Measurements from ENCODE around the gene CFAP74. TPM values are rescaled to one million over a fixed set of nuclear protein-coding genes. Genes with fewer than 3 reads are reported as not detected.
A peak's percentile ranks its signal among the peaks of the same experiment; 100 is the strongest.

Gene CFAP74
- total and polyA plus RNA-seq, 4 donors = 0.36 TPM; not detected in 3

GRCh38 chr1:1917995-1918900, 85.3 kb downstream of the CFAP74 start:
- H3K36me3 ChIP-seq (ENCODE audit: control insufficient read depth in 1 of 2, insufficient read depth in 2 of 2, low read length in 1 of 2) = no peaks in the 10 kb centered on the region
- no peak overlapping the region for H3K4me3 ChIP-seq (ENCODE audit: low read length in 2 of 2)
- no peaks in the 10 kb centered on the region for H3K4me1 ChIP-seq (ENCODE audit: control insufficient read depth in 1 of 2, insufficient read depth in 2 of 2, low read length in 2 of 2)
- intact Hi-C loops (cut with DNase I) = no loop called here
- no peaks in the 10 kb centered on the region for H3K9me3 ChIP-seq (ENCODE audit: control insufficient read depth, low read length)
- no peak for ATAC-seq (ENCODE audit: low FRiP score)
- no peaks in the 10 kb centered on the region for H3K27me3 ChIP-seq (ENCODE audit: control insufficient read depth in 1 of 2, insufficient read depth in 2 of 2, low read length in 1 of 2)
- no peak overlapping the region for H3K27ac ChIP-seq (ENCODE audit: low read depth in 1 of 2, low read length in 2 of 2)
- WGBS, 2 donors = 54 to 56% methylated on average over 44 to 46 of the region's 46 CpGs
- peak; percentile 61 to 74 for DNase-seq

DNA sequence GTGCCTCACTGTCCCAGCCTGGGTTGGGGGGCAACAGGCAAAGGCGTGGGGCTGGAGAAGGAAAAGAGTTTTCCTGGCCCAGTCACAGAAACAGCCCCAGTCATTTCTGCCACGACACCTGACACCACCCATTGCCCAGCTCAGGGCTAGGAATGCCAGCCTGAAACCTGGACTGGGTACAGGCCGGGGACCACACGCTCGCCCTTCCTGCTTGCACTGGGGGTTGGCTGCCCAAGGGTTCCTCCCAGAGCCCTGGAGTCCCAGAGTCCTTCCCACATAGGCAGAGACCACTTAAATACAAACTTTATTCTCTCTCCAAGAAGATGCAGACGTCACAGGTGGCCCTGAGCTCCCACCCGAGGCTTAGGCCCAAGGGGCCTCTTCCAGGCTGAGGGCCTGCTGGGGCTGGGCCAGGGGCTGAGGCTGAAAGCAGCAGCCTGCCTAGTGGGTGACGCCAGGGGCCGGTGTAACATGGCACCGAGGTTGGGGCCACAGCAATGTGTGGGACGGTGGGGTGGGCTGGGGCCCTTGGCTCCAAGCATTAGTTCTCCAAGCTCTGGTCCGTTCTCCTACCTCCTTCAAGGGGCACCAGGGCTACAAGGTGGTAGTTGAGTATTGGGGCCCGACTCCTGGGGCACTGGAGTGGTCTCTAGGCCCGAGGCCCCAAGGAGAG, 86.1 kb downstream of the CFAP74 start:
- 94 to 97% methylated on average over 14 of the region's 14 CpGs for whole genome bisulfite sequencing, 2 donors
- no peak overlapping the region for H3K27ac ChIP-seq (ENCODE audit: low read depth in 1 of 2, low read length in 2 of 2)
- ATAC-seq (ENCODE audit: low FRiP score) (no peak), DNase-seq (peak in 1 of 2 donors; percentile 44)
- no peak overlapping the region for H3K4me3 ChIP-seq (ENCODE audit: low read length in 2 of 2)
- no peaks in the 10 kb centered on the region for H3K4me1 ChIP-seq (ENCODE audit: control insufficient read depth in 1 of 2, insufficient read depth in 2 of 2, low read length in 2 of 2)
- intact Hi-C loops (cut with DNase I) = no loop called here
- H3K9me3 ChIP-seq (ENCODE audit: control insufficient read depth, low read length) = no peaks in the 10 kb centered on the region
- H3K36me3 ChIP-seq (ENCODE audit: control insufficient read depth in 1 of 2, insufficient read depth in 2 of 2, low read length in 1 of 2) = no peaks in the 10 kb centered on the region
- H3K27me3 ChIP-seq (ENCODE audit: control insufficient read depth in 1 of 2, insufficient read depth in 2 of 2, low read length in 1 of 2) = no peaks in the 10 kb centered on the region

GRCh38 chr1:1916851-1917251, 86.7 kb downstream of the CFAP74 start:
- no peaks in the 10 kb centered on the region for H3K9me3 ChIP-seq (ENCODE audit: control insufficient read depth, low read length)
- 84 to 89% methylated on average over 19 of the region's 19 CpGs for WGBS, 2 donors
- no peaks in the 10 kb centered on the region for H3K4me1 ChIP-seq (ENCODE audit: control insufficient read depth in 1 of 2, insufficient read depth in 2 of 2, low read length in 2 of 2)
- no peak overlapping the region for H3K4me3 ChIP-seq (ENCODE audit: low read length in 2 of 2)
- ATAC-seq (ENCODE audit: low FRiP score) = no peak
- H3K36me3 ChIP-seq (ENCODE audit: control insufficient read depth in 1 of 2, insufficient read depth in 2 of 2, low read length in 1 of 2) = no peaks in the 10 kb centered on the region
- H3K27me3 ChIP-seq (ENCODE audit: control insufficient read depth in 1 of 2, insufficient read depth in 2 of 2, low read length in 1 of 2) = no peaks in the 10 kb centered on the region
- DNase-seq = peak; percentile 41 to 71
- no peak overlapping the region for H3K27ac ChIP-seq (ENCODE audit: low read depth in 1 of 2, low read length in 2 of 2)
- intact Hi-C loops (cut with DNase I) = no loop called here

- Histone ChIP-seq H3K27ac (ENCODE audit: low read depth in 1 of 2, low read length in 2 of 2) (no peak overlapping the region), H3K9me3 (ENCODE audit: control insufficient read depth, low read length) (no peaks in the 10 kb centered on the region), H3K4me3 (ENCODE audit: low read length in 2 of 2) (no peak overlapping the region), H3K27me3 (ENCODE audit: control insufficient read depth in 1 of 2, insufficient read depth in 2 of 2, low read length in 1 of 2) (no peaks in the 10 kb centered on the region), H3K4me1 (ENCODE audit: control insufficient read depth in 1 of 2, insufficient read depth in 2 of 2, low read length in 2 of 2) (no peaks in the 10 kb centered on the region), H3K36me3 (ENCODE audit: control insufficient read depth in 1 of 2, insufficient read depth in 2 of 2, low read length in 1 of 2) (no peaks in the 10 kb centered on the region)
- intact Hi-C loops (cut with DNase I) = no loop called here
- ATAC-seq (ENCODE audit: low FRiP score) (no peak), DNase-seq (peak; percentile 49 to 71)
- 92 to 93% methylated on average over 23 of the region's 23 CpGs for WGBS, 2 donors
These were observed 87.4 kb downstream of the CFAP74 start for GRCh38 chr1:1915911-1916840.

- no peaks in the 10 kb centered on the region for H3K36me3 ChIP-seq (ENCODE audit: control insufficient read depth in 1 of 2, insufficient read depth in 2 of 2, low read length in 1 of 2)
- H3K27me3 ChIP-seq (ENCODE audit: control insufficient read depth in 1 of 2, insufficient read depth in 2 of 2, low read length in 1 of 2) = no peaks in the 10 kb centered on the region
- no peak within 1 kb of the TSS for H3K4me3 ChIP-seq (ENCODE audit: low read length in 2 of 2)
- H3K9me3 ChIP-seq (ENCODE audit: control insufficient read depth, low read length) = no peaks in the 10 kb centered on the region
- WGBS, 2 donors = 70 to 79% methylated on average over 12 to 15 of the region's 15 CpGs
- H3K27ac ChIP-seq (ENCODE audit: low read depth in 1 of 2, low read length in 2 of 2) = no peak within 1 kb of the TSS
- intact Hi-C loops (cut with DNase I) = no loop called here
- DNase-seq (peak; percentile 56 to 75), ATAC-seq (ENCODE audit: low FRiP score) (no peak)
- H3K4me1 ChIP-seq (ENCODE audit: control insufficient read depth in 1 of 2, insufficient read depth in 2 of 2, low read length in 2 of 2) = no peaks in the 10 kb centered on the region
These were observed 88.5 kb downstream of the CFAP74 start, which contains the start of gene CALML6 for GRCh38 chr1:1914971-1915692. CALML6 (plus strand) TSS chr1:1915260; CDS start chr1:1915281, 21 bp downstream.

DNA sequence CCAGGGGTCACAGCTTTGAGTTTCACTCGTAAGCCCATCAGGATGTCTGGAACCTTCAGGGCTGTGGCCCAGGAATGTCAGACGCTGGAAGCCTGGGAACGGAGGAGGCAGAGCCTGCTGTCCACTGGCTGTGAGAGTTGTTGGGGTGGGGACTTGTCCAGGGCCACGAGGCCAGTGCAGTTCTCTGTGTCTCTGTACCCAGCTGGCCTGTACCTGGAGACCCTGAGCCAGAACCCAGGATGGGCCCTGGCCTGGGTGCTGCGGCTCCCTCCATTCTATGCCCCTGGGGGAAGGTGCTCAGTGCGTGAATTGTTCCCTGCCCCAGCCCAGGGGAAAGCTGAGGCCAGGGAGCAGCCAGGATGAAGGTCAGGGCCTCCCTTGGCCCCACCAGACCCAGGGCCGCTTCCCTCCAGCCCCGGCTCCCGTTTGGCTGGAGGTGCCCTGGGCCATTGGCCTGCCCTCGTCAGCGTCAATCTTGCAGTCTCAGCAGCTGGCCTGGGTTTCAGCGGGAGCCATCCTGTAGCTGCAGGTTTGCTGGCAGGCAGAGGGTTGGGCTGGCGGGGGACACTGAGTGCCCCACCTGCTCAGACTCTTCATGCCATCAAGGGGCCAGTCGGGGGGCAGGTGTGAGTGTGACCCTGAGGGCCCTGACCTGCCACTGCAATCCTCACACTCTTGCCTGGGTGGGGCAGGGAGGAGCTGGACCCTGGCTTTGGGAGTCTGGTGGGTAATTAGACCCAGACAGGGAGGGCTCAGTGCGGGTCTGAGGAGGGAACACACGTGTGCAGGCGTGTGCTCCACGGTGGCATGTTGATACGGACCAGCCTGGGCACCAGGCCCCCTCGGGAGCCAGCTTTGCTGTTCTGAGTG, 89.2 kb downstream of the CFAP74 start:
- WGBS, 2 donors = 72% methylated on average over 20 of the region's 20 CpGs
- Histone ChIP-seq H3K27ac (ENCODE audit: low read depth in 1 of 2, low read length in 2 of 2) (no peak overlapping the region), H3K9me3 (ENCODE audit: control insufficient read depth, low read length) (no peaks in the 10 kb centered on the region), H3K27me3 (ENCODE audit: control insufficient read depth in 1 of 2, insufficient read depth in 2 of 2, low read length in 1 of 2) (no peaks in the 10 kb centered on the region), H3K36me3 (ENCODE audit: control insufficient read depth in 1 of 2, insufficient read depth in 2 of 2, low read length in 1 of 2) (no peaks in the 10 kb centered on the region), H3K4me3 (ENCODE audit: low read length in 2 of 2) (no peak overlapping the region), H3K4me1 (ENCODE audit: control insufficient read depth in 1 of 2, insufficient read depth in 2 of 2, low read length in 2 of 2) (no peaks in the 10 kb centered on the region)
- ATAC-seq (ENCODE audit: low FRiP score) (no peak), DNase-seq (peak in 1 of 2 donors; percentile 38)
- intact Hi-C loops (cut with DNase I) = no loop called here

GRCh38 chr1:1911350-1912041, 92.1 kb downstream of the CFAP74 start:
- H3K4me1 ChIP-seq (ENCODE audit: control insufficient read depth in 1 of 2, insufficient read depth in 2 of 2, low read length in 2 of 2) = no peaks in the 10 kb centered on the region
- no peak overlapping the region for H3K27ac ChIP-seq (ENCODE audit: low read depth in 1 of 2, low read length in 2 of 2)
- ATAC-seq (ENCODE audit: low FRiP score) (no peak), DNase-seq (peak in 1 of 2 donors; percentile 26)
- 88 to 91% methylated on average over 13 of the region's 13 CpGs for WGBS, 2 donors
- no peaks in the 10 kb centered on the region for H3K36me3 ChIP-seq (ENCODE audit: control insufficient read depth in 1 of 2, insufficient read depth in 2 of 2, low read length in 1 of 2)
- no peaks in the 10 kb centered on the region for H3K27me3 ChIP-seq (ENCODE audit: control insufficient read depth in 1 of 2, insufficient read depth in 2 of 2, low read length in 1 of 2)
- H3K4me3 ChIP-seq (ENCODE audit: low read length in 2 of 2) = no peak overlapping the region
- intact Hi-C loops (cut with DNase I) = no loop called here
- no peaks in the 10 kb centered on the region for H3K9me3 ChIP-seq (ENCODE audit: control insufficient read depth, low read length)

Measured in aorta (tissue), 5 donors.